Stimulated activated CD4-positive, alpha-beta T cell treated with anti-CD3 and anti-CD28 coated beads, Interleukin-4, amount 100 ng/mL, for 4 hours (primary cell): ENCODE data around the gene RPS6KA2.
A peak's percentile ranks its signal among the peaks of the same experiment; 100 is the strongest.

ENCODE experiments used
- DNase-seq, 2 experiments: peaks; one replicate each; pipeline ENCODE4 v3.0.0-alpha.2; 2020

Gene RPS6KA2

DNA sequence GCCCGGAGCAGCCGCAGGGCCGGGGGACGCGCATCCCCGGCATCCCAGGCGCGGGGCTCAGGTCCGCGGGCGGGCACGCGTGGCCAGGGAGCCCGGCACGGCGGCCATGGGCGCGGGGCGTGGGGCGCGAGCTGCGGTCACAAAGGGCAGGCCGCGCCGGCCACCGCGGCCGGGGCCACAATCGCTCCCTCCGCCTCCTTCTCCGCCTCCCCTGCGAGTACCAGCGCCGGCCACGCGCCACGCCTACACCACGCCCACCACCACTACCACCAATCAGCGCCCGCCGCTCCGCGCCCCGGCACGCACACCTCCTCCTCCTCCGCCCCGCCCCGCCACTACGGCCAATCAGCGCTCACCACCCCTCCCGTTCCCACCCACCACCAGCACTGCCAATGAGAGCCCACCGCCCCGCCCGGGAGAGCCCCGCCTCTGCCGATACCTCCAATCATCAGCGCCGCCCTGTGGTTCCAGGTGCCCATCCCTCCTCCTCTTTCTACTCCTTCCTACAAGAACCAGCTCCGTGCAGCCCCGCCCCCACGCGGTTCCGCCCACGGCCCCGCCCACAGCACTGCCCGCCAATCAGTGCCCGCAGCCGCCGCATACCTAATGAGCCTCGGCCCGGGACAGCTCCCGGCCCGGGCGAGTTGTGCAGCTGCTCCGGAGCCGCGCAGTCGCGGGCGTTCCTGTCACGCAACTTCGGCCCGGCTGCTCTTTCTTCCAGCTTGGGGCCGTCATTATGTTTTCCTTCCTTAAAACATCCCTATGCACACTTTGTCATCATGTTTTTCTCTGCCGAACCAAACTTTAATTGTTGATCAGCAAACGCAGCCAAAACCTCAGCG lies at the start of gene RPS6KA2:
TSS of gene RPS6KA2 (minus strand) at position 219 of the 842 bp plus-strand sequence. CDS start 232 bp downstream, outside the sequence.
- peak; percentile 100 for DNase-seq

DNA sequence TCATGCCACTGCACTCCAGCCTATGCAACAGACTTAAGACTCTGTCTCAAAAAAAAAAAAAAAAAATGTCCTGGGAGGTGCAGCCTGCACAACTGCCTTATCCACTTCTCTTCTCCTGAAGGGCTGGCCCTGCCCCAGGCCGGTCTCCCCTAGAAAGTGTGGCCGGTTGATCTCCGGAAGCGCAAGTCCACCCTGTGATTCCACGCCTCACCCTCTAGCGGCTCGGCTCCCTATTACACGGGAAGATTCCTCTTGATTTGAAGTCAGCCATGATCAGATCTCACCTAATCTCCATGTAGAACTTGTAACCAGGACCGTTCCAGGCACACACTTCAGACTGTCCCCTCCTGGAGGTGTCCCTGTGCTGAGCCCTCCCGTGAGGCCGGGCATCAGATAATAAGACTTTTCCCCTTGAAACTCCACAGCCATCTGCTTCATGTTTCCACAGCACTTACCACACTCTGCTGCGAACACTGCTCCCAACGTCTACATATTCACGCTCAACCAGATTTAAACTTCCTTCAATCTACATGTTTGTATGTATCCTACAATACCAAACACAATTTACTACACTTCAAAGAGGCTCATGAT lies 49.3 kb upstream of the RPS6KA2 start:
- DNase-seq, result no peak

DNA sequence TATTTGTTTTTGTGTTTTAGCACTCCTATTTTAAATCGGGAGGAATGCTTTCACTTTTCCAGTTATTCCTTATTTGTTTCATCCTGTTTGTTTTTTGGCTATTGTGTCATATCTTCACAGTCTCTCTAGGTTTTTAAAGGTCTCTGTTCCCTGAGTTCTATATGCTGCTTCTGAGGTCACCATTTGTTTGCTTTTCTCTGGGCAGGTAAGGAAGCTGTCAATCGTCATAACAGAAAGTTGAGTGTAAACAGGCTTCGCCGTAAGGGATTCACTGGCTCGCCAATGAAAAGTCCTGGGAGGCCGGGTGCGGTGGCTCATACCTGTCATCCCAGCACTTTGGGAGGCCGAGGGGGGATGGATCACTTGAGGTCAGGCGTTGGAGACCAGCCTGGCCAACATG lies 48.7 kb upstream of the RPS6KA2 start:
- DNase-seq, result no peak

DNA sequence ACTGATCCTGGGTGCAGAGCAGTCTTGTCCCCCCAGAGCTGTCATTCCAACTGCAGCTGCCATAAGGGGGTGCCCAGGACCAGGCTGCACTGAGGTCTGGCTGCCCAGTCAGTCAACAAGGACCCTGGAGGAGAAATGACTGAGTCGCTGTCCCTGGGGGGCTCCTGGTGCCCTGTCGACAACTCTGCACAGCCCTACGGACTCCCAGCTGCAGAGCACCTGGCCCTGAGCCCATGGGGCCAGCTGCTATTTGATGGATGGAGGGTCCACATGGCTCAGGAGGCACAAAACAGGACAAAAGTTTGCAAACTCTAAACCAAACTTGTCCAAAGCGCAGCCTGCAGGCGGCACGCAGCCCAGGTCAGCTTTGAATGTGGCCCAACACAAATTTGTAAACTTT lies 46.3 kb upstream of the RPS6KA2 start:
- no peak for DNase-seq

DNA sequence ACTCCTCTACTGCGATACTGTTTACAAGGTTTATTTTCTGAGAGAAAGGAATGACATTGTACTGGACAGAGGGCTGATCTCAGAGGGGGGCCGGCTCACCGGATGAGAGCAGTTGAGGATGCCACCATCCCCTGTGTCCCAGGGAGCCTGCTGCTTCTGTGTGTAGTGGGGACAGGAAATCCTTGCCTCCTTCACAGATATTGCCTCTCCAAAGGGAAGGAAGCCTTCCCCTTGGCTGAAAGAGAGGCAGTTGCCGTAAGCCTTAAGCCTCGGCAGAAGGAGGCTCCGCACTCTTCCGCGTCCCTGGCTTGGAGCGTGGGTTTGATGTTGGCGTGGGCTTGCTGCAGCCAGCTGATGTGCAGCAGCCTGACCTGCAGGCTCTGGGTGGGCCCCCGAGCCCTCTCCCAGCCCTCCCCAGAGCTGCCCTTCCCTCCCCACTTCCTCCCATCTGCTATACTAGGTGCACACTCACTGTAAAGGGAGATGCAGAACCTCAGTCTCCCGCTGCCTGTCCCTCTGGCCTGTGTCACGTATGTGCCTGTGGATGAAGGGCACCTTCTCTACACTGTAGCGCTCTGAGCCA lies 45.7 kb upstream of the RPS6KA2 start:
- no peak for DNase-seq

DNA sequence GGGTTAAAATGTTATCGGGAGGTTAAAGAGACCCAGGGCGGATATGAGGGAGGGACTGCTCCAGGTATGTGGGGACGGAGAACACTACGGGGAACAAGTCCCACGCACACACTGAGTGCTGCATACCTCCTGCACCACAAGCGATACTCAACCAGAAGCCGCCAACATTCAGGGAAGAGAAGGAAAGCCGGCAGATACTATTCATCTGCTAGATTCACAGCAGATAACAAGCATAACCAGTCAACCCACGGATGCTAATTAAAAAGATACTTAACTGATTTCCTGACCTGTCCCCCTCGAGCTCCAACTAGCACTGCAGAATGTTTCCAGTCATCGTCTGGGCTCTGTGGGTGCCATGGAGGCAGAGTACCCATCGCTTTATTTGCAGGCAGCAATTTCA lies 45.1 kb upstream of the RPS6KA2 start:
- no peak for DNase-seq

DNA sequence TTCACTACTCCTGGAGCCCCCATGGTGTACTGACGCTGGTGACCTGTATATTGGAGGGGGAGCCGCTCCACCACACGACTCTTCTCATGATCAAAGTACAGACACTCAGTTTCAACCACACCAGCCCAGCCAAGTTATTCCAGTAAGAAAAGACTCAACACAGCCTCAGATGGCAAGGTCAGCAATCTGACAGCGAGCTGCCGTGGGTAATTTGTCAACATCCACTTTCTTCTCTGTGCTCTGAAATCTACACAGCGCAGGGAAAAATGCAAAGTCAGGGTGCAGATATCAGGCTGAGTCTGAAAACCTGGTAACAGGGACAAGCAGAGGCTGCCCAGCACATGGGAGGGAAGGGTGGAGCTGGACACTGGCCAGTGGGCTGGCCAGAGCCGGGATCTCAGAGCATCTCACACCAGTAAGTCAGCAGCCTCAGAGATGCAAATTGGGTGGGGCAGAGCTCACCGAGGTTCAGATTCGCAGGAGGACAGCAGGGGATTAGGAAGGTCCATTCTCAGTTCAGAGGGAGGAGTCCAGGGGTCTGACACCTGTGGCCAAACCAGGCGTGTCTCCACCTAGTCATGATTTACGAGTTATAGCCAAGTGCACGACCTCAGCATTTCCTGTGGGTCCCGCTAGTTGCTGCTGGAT lies 44.5 kb upstream of the RPS6KA2 start:
- DNase-seq, result no peak

DNA sequence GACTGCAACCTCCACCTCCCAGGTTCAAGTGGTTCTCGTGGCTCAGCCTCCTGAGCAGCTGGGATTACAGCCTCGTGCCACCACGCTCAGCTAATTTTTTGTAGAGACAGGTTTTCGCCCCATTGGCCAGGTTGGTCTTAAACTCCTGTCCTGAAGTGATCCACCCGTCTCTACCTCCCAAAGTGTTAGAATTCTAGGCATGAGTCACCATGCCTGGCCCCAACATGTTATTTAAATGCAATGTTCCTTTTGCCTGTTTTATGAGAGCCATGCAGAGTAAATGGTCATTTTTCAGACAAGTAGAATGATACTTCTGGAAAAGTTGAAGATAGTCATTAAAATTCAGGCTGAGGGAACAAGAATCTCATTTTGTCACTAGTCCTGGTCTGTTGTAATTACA lies 43.8 kb upstream of the RPS6KA2 start:
- DNase-seq, result no peak

DNA sequence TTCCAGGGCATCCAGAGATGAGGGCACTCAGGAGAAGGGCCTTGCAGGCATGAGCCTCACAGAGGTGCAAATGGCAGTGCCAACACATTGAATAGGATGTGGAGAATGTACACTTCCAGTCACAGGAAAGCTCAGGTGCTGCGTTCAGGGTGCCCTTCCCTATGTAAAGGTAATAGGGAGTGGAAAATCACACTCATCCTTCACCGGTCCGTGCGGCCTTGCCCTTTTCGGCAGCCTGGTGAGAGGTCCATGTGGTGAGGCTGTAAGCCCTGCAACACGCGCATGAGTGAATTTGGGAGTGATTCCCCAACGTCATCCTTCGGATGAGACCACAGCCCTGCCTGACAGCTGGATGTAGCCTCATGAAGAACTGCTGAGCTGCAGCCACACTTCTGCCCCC lies 43.0 kb upstream of the RPS6KA2 start:
- DNase-seq, result no peak

DNA sequence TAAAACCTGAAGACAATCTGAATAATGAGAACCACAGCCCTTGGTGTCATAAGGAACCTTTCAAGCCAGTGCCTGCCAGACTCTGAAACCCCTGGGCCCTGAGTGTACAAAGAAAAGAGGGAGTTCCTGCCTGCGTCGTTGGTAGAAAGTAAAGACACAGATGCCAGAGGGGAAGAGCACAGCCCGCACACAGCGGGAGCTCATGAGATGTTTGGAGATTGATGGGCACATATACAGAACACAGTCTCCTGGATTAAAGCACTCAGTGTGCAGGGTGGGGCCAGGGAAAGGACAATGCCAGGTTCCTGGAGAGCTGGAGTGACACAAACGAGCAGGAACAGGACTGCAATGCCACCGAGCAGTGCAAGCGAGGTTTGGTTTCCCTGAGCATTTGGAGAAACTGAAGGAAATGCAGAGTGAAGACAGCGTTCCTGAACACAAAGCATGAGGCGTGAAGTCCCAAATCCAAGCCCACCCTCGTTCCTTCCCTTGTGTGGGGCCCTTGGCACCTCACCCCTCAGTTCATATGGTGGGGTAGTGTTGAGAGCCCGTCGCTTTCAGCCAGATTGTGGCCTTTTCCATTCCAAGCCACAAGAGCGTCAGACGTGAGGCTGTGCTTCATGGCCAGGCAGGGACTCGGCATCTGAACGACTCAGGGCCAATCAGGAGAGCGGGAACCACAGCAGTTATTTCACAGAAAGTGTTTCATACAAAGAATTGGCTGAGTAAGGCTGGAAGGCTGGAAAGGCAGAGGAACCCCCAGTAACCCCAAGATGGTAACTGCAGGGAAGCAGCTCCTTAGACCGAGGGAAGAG lies 41.0 kb upstream of the RPS6KA2 start:
- DNase-seq, result no peak

DNA sequence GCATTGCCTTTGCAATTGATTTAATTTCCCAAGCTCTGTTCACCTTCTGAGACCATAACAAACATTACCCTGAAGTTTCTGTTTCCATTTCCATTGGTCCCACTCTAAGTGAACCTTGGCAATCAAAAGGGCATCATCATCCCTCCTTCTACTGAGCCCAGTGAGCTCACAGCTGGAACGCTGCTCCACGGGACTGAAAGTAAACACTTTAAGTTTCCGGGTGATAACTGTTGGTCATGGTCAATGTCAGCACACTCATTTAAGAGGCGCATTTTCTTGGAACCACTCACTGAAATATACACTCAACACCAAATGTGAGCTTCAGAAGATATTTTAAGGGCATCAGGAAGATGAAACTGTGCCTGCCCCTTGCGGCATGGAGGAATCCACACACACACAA lies 37.1 kb upstream of the RPS6KA2 start:
- DNase-seq, result no peak

DNA sequence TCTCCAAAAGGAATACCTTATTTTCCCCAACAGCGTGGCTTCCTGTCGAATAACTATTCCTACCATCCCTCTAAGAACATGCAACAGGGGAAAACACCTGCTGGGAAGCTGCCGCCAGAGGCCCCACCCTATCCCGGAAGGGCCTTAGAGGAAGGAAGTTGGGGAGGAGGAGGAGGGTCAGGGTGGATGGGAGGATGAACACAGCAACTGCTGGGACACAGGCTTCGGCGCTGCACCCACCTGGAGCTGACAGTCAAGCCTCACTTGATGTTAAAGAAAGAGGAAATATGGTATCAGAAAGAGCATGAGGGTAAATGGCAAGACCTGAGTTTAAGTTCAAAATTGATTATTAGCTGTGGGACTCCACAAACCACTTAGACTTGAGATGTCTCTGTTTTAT lies 36.5 kb upstream of the RPS6KA2 start:
- DNase-seq, result no peak

DNA sequence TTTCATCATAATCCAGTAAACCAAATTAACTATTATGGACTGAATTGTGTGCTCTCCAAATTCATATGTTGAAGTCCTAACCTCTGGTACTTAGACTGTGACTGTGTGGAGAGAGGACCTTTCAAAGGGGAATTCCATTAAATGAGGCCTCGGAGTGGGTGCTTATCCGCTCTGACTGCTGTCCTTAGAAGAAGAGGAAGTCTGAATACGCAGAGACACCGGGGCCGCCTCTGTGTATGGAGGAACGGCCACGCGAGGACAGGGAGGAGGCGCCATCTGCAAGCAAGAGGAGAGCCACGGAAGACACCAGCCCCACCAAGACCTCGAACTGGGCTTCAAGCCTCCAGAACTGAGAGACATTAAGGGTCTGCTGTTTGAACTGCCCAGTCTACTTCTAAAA lies 35.6 kb upstream of the RPS6KA2 start:
- no peak for DNase-seq

DNA sequence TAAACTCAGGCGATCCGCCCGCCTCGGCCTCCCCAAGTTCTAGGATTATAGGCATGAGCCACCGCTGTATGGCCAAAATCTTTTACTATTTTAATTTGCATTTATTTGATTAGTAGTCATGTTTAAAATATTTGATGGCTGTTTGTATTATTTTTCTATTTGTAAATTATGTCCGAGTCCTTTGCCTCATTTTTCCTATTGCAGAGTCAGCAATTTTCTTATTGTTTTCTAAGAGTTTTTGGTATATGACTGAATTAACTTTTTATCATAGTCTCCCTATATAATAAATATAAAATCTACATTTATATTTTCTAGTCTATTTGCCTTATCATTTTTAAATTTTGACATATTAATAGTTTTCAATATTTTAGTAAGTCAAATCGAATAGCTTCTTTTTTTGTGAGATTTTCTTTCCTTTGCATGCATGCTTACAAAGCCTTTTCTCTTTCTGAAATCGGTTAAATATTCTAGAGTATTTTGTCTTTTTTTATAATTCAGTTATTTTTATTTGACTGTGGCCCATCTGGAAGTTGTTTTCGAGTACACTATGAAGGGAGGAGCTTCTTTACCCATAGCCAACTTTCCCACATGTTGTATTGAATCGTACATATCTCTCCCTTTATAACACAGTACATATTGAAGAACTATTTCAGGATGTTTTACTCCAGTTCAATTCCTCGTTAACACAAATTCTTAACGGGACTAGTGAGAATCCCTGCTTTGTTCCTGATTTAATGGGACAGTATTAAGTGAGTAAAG lies 34.5 kb upstream of the RPS6KA2 start:
- no peak for DNase-seq

DNA sequence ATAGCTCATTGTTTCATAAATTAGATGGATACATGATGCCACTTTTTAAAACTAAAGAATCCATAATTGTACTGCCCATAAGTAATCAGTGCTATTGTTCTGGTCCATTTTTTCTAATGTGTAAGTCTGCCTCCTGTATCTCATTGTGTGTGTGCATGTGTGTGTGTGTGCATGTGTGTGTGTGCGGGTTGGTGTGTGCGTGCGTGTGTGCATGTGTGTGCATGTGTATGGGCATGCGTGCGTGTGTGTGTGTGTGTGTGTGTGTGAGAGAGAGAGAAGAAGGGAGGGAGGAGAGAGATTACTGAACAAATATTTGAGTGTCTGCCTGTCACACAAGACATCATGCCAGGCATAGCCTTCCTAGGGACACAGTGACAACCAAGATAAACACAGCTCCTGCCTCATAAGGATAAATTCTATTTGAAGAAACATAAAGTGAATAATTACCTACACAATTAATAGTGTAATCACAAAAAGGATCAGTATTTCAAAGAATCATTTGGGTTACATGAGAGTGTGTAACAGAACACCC lies 33.2 kb upstream of the RPS6KA2 start:
- no peak for DNase-seq

DNA sequence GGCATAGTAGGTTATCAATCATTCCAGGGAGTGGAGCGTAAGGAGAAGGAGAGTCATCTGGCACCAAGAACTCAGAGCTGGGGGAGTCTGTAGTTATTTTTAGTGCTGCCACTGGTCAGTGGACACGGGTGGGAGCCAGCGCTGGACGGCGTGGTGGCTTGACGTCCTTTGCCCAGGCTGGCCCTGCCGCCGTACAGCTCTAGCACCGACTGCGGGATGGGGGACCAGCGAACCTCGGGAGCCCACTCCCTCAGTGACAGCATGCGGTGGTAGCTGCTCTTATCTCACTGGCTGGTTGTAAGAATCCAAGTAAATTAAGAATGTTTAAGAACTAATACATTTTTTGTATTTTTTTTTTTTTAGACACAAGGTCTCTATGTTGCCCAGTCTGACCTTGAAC lies 32.5 kb upstream of the RPS6KA2 start:
- no peak for DNase-seq

DNA sequence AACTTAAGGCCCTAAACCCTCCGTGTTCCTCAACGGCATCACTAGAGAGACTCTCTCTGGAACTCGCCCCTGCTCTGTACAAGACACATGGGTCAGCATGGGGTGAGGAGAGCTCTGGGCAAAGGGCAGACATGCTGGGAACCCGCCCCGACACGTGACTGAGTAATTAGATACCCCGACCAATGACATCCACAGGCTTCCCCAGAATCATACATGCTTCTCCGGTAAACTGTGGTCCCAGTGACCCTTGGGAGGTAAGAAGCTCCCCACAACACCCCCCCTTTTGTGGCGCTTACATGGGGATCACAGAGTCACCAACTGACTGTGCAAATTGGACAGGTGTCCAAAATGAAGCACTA lies 31.7 kb upstream of the RPS6KA2 start:
- DNase-seq, result no peak

DNA sequence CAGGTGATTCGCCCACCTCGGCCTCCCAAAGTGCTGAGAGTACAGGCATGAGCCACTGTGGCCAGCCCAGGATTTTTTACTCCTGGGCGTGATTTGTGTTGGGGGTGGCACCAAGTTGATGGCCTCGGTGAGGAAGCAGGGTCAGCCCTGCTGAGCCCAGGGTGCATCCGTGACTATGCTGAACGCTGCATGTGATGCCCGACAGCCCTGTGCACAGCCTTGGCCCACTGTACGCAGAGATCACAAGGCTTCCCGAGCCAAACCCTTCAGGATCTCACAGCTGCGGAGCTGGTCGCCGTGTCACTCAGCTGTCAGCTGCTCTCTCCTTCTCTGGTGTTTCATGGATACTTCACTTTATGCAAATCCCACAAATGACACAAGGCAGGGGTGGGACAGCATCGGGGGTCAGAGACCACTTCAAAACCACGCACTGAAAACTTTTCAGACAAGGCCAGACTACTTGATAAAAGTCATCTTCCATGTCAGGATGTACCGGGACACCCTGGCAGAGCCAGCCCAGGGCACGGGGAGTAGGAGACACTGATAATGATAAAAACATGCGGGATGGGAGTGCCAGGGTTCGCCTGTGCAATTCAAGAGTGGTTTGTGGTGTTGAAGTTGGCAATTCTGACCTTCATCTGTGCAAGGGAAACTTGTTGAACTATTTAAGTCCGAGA lies 31.2 kb upstream of the RPS6KA2 start:
- DNase-seq, result no peak

DNA sequence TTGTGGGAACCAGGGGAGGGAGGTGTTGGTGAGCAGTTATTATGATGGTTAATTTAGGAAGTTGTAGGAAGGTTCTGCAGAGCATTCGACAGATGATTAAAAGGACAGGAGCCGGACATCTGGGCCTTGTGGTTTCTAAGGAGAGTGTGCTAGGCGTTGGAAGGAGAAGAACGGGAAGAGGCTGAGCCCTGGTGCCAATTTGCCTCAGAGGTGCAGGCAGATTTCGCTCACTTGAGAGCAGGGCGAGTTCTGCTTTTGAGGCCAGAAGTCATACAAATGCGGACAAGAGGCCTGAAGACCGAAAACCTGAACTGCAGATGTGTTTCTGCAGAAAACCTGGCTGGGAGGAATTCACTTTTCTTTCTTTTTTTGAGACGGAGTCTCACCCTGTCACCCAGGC lies 30.5 kb upstream of the RPS6KA2 start:
- no peak for DNase-seq

DNA sequence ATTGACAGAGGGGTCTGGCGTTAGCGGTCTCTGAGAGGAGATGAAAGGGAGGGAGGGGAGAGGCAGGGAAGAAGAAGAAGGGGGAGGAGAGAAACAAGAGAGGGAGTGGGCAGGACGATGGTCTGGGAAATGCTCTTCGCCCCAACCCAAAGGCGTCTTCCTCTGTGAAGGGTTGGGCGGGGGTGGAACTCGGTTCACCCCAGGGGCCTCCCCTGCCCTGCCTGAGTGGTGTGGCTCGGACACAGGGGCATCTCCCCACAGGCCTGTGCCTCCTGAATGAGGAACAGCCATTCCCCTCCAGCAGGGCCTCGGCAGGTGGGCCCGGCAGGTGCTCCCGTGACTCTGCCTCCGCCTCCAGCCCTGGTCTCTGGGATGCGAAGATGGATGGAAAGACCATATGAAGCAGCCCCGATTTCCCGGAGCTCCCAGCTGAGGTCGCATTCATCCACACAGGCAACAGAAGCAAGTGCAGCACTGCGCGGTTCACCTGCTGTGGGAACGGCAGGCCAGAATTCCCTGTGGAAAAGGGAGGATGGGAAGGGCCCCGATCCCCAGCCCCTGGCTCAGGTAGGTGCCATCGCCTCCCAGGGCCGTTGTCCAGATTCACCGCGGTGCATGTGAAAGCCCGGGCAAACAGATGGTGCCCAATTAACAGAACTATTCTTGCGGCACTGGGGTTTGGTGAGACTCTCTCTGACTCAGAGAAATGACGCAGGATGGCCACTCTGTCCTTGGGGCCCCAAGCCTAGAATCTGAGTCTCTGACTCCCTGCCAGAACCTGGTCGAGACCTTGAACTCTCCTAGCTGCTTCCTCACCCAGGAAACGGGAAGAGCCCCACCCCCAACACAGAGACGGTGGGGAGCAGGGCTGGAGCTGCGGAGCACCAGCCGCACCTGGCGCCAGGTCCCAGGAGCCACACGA lies 29.4 kb upstream of the RPS6KA2 start:
- no peak for DNase-seq
